Measurements from ENCODE around the gene NPR2. TPM values are rescaled to one million over a fixed set of nuclear protein-coding genes. Genes with fewer than 3 reads are reported as not detected.

The NPR2 gene
- total and polyA plus RNA-seq, 2 of the 13 experiments (the other 11 are each of a cell fraction or from before 2014, with no cell fraction given) = 7.4 to 9.4 TPM

DNA sequence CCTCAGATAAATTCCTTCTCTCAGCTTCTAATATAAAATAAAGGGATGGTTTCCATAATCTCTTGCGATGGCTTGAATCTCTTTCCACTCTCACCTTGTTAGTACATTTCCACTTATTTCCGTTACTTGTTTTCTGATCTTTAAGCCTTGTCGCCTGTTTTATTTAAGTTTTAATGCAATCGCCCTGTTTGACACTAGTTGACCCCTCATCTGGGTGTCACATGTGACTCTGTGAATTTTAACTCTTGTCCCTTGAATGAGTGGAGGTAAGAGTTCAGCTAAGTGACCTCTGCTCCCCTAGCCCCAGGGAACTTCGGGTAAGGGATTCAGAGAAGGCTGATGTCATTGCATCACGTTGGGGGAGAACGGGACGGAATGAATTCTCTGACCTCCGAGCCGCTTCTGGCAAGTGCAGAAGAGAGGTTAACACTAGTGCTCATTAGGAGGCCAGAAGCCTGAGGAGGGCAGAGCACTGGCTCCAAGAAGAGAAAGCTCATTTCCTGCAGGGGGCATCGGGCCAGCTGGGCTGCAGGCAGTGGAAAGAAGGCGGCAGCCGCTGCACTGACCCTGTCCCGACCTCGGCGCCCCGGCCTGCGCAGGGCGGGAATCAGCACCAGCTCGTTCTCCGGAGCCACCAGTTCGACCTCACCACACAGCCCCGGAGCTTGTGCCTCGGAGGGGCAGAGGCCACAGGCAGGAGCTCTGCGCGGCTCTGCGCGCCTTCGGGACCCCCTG, 22.9 kb downstream of the NPR2 start (continued):
- TF ChIP-seq, protein P1, sequence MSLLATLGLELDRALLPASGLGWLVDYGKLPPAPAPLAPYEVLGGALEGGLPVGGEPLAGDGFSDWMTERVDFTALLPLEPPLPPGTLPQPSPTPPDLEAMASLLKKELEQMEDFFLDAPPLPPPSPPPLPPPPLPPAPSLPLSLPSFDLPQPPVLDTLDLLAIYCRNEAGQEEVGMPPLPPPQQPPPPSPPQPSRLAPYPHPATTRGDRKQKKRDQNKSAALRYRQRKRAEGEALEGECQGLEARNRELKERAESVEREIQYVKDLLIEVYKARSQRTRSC (CRISPR knock-in tag; IDR thresholded peaks at IDR 0.05; ENCODE audit: low read depth) = no peak
- TF ChIP-seq ZNF337 (CRISPR knock-in tag; IDR thresholded peaks at IDR 0.05; ENCODE audit: borderline replicate concordance, low read depth) (no peak), ZNF780A (CRISPR knock-in tag; IDR thresholded peaks at IDR 0.05) (no peak), ZFAT (CRISPR knock-in tag; conservative IDR thresholded peaks at IDR 0.05) (no peak), ZNF136 (CRISPR knock-in tag; IDR thresholded peaks at IDR 0.05; ENCODE audit: low read depth) (peak; percentile 45; the same call in 1 of the 2 replicates), GTF3A (CRISPR knock-in tag; conservative IDR thresholded peaks at IDR 0.05) (no peak), NFRKB (IDR thresholded peaks at IDR 0.05) (no peak), NKX3-1 (CRISPR knock-in tag; IDR thresholded peaks at IDR 0.05) (peak; percentile 25), MXD4 (CRISPR knock-in tag; IDR thresholded peaks at IDR 0.05) (no peak), ELF4 (CRISPR knock-in tag; IDR thresholded peaks at IDR 0.05; ENCODE audit: borderline replicate concordance) (no peak), ZNF430 (CRISPR knock-in tag; IDR thresholded peaks at IDR 0.05) (no peak; the same call in none of the 2 replicates), ZKSCAN8 (CRISPR knock-in tag; IDR thresholded peaks at IDR 0.05; ENCODE audit: borderline replicate concordance) (no peak), CREB1 (IDR thresholded peaks at IDR 0.05) (no peak), CREB1 (CRISPR knock-in tag; IDR thresholded peaks at IDR 0.05) (peak; percentile 23; the same call in 1 of the 2 replicates), ZNF101 (CRISPR knock-in tag; IDR thresholded peaks at IDR 0.05; ENCODE audit: borderline replicate concordance, low read depth) (no peak), ZNF720 (CRISPR knock-in tag; IDR thresholded peaks at IDR 0.05) (no peak), ZNF577 (CRISPR knock-in tag; IDR thresholded peaks at IDR 0.05; ENCODE audit: borderline replicate concordance, low read depth) (no peak), PTBP1 (IDR thresholded peaks at IDR 0.05; ENCODE audit: low read depth, low read length, poor library complexity, severe bottlenecking) (no peak), ZNF121 (CRISPR knock-in tag; IDR thresholded peaks at IDR 0.05) (no peak)
- TF ChIP-seq, protein P2, sequence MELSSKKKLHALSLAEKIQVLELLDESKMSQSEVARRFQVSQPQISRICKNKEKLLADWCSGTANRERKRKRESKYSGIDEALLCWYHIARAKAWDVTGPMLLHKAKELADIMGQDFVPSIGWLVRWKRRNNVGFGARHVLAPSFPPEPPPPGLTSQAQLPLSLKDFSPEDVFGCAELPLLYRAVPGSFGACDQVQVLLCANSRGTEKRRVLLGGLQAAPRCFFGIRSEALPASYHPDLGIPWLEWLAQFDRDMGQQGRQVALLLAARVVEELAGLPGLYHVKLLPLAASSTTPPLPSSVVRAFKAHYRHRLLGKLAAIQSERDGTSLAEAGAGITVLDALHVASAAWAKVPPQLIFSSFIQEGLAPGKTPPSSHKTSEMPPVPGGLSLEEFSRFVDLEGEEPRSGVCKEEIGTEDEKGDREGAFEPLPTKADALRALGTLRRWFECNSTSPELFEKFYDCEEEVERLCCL (CRISPR knock-in tag; IDR thresholded peaks at IDR 0.05; ENCODE audit: borderline replicate concordance) = 0 out of 2 replicates have a peak, but pooled peaks have one; percentile 54
- TF ChIP-seq, protein P3, sequence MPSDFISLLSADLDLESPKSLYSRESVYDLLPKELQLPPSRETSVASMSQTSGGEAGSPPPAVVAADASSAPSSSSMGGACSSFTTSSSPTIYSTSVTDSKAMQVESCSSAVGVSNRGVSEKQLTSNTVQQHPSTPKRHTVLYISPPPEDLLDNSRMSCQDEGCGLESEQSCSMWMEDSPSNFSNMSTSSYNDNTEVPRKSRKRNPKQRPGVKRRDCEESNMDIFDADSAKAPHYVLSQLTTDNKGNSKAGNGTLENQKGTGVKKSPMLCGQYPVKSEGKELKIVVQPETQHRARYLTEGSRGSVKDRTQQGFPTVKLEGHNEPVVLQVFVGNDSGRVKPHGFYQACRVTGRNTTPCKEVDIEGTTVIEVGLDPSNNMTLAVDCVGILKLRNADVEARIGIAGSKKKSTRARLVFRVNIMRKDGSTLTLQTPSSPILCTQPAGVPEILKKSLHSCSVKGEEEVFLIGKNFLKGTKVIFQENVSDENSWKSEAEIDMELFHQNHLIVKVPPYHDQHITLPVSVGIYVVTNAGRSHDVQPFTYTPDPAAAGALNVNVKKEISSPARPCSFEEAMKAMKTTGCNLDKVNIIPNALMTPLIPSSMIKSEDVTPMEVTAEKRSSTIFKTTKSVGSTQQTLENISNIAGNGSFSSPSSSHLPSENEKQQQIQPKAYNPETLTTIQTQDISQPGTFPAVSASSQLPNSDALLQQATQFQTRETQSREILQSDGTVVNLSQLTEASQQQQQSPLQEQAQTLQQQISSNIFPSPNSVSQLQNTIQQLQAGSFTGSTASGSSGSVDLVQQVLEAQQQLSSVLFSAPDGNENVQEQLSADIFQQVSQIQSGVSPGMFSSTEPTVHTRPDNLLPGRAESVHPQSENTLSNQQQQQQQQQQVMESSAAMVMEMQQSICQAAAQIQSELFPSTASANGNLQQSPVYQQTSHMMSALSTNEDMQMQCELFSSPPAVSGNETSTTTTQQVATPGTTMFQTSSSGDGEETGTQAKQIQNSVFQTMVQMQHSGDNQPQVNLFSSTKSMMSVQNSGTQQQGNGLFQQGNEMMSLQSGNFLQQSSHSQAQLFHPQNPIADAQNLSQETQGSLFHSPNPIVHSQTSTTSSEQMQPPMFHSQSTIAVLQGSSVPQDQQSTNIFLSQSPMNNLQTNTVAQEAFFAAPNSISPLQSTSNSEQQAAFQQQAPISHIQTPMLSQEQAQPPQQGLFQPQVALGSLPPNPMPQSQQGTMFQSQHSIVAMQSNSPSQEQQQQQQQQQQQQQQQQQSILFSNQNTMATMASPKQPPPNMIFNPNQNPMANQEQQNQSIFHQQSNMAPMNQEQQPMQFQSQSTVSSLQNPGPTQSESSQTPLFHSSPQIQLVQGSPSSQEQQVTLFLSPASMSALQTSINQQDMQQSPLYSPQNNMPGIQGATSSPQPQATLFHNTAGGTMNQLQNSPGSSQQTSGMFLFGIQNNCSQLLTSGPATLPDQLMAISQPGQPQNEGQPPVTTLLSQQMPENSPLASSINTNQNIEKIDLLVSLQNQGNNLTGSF (CRISPR knock-in tag; IDR thresholded peaks at IDR 0.05) = no peak
- TF ChIP-seq, protein P4, sequence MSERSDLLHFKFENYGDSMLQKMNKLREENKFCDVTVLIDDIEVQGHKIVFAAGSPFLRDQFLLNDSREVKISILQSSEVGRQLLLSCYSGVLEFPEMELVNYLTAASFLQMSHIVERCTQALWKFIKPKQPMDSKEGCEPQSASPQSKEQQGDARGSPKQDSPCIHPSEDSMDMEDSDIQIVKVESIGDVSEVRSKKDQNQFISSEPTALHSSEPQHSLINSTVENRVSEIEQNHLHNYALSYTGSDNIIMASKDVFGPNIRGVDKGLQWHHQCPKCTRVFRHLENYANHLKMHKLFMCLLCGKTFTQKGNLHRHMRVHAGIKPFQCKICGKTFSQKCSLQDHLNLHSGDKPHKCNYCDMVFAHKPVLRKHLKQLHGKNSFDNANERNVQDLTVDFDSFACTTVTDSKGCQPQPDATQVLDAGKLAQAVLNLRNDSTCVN (CRISPR knock-in tag; IDR thresholded peaks at IDR 0.05; ENCODE audit: borderline replicate concordance) = peak; percentile 44; the same call in 1 of the 2 replicates
